Upper lobe of right lung (tissue), 1 donor: ENCODE measurements around the gene SAPCD2. TPM values are rescaled to one million over a fixed set of nuclear protein-coding genes. Genes with fewer than 3 reads are reported as not detected.
"Not testable (repeated sequence)": the region's sequence is repeated elsewhere in the genome, so short reads cannot be mapped to it uniquely, and the experiment has no call there.

Experiments used
- ATAC-seq: fragments of 200-7000 bp; cut with Tn5 transposase; one replicate; pipeline ENCODE4 v1.9.1; 2020; ENCODE audit warnings: mild to moderate bottlenecking, moderate library complexity
- DNase-seq: peaks from one replicate; pipeline ENCODE4 v3.0.0-alpha.2; 2020
- H3K27ac ChIP-seq: fragments of 200-600 bp; one replicate; pipeline ENCODE4 v1.8.0; 2022
- H3K27me3 ChIP-seq: fragments of 200-600 bp; one replicate; pipeline ENCODE4 v1.8.0; 2022; ENCODE audit warnings: mild to moderate bottlenecking
- H3K36me3 ChIP-seq: fragments of 200-600 bp; one replicate; pipeline ENCODE4 v1.8.0; 2022
- H3K4me1 ChIP-seq: fragments of 200-600 bp; one replicate; pipeline ENCODE4 v1.8.0; 2022
- H3K4me3 ChIP-seq: fragments of 200-600 bp; one replicate; pipeline ENCODE4 v1.8.0; 2022; ENCODE audit warnings: mild to moderate bottlenecking
- H3K9me3 ChIP-seq: fragments of 200-600 bp; one replicate; pipeline ENCODE4 v1.8.0; 2022
- intact Hi-C: fragments of 100-400 bp; cut with DNase I; formaldehyde crosslinking; loops from one replicate; pipeline ENCODE4 v1.11.0; 2022
- total RNA-seq: library from RNA; stranded (reverse); fragmentation: NEBNext Ultra II Directional; extraction: Animal tissue kit (Norgen Biotek cat#: 25700); gene quantifications from one replicate; pipeline ENCODE4 v1.2.1, GENCODE V29; 2021
- TF ChIP-seq, protein P1 (sequence below): fragments of 200-600 bp; IDR thresholded peaks from one replicate; pipeline ENCODE4 v1.8.0; 2022; ENCODE audit warnings: antibody characterized with exemption
- donor health status: DM: no; HTN: yes; CAD: no; lungs with severe emphysema.

The SAPCD2 gene
- total RNA-seq, 1 donor from 2014 or later, result 0.84 TPM

DNA sequence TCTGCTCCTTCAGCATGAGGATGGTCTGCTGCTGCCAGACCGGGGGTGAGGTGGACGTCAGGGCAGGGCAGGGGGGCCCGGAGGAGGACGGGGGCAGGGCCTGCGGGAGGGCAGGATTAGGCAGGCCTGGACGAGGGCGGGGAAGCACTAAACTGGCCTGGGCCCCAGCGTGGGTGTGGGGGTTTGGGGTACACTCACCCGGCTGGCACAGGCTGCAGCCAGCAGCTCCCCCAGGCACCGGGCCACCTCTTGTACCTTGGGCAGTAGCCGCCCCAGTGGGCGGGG lies 5.5 kb downstream of the SAPCD2 start:
- TF ChIP-seq, protein P1, sequence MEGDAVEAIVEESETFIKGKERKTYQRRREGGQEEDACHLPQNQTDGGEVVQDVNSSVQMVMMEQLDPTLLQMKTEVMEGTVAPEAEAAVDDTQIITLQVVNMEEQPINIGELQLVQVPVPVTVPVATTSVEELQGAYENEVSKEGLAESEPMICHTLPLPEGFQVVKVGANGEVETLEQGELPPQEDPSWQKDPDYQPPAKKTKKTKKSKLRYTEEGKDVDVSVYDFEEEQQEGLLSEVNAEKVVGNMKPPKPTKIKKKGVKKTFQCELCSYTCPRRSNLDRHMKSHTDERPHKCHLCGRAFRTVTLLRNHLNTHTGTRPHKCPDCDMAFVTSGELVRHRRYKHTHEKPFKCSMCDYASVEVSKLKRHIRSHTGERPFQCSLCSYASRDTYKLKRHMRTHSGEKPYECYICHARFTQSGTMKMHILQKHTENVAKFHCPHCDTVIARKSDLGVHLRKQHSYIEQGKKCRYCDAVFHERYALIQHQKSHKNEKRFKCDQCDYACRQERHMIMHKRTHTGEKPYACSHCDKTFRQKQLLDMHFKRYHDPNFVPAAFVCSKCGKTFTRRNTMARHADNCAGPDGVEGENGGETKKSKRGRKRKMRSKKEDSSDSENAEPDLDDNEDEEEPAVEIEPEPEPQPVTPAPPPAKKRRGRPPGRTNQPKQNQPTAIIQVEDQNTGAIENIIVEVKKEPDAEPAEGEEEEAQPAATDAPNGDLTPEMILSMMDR, result no peak
- no peak overlapping the region for H3K27ac ChIP-seq
- intact Hi-C loops, result no loop called here
- H3K4me3 ChIP-seq, result no peak overlapping the region
- H3K27me3 ChIP-seq, result peaks cover 9% of the 10 kb centered on the region
- no peaks in the 10 kb centered on the region for H3K4me1 ChIP-seq
- H3K36me3 ChIP-seq, result no peaks in the 10 kb centered on the region
- H3K9me3 ChIP-seq, result no peaks in the 10 kb centered on the region
- ATAC-seq (no peak), DNase-seq (no peak)

DNA sequence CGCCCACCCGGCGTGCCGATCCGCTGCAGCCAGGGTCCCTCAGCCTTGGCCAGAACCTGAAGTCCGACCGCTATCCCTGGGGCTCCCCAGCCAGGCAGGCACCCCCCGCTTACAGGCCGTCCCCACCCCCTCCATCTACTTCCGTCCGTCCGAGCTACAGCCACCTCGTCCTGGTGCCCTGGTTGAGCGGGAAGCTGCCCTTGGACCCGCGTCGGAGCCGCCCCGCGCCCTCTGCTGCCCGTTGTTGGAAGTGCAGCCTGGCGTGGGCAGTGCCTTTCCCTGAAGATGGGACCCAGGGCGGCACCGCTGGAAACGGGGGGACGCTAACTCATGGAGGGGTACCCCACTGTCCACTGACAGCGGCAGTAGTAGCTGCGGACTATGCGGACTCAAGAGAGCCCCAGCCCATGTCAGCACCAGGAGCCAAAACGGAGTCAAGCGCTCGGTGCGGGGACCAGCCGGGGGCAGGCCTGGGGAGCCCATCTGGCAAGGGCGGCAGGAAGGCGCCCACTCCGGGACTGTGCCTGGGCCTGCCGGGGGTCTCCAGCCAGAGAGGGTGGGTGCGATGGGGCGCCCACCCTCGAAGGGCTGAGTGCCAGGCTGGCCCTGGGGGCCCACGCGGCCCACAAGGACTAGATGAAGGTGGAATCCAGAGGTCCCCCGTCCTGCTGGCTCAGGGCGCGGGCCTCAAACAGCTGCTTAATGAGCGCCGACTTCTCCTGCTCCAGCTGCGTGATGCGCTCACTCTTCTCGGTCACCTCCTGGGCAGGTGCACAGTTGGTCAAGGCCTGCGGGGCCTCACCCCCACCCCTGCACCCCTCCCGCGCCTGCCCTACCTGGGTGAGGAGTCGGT lies 6.1 kb downstream of the SAPCD2 start:
- peaks cover 5% of the 10 kb centered on the region for H3K27me3 ChIP-seq
- H3K4me1 ChIP-seq, result no peaks in the 10 kb centered on the region
- DNase-seq (peak; percentile 87), ATAC-seq (peak; percentile 84)
- intact Hi-C loops, result no loop called here
- TF ChIP-seq, protein P1, result peak; percentile 97
- no peaks in the 10 kb centered on the region for H3K9me3 ChIP-seq
- H3K4me3 ChIP-seq, result no peak overlapping the region
- H3K27ac ChIP-seq, result no peak overlapping the region
- no peaks in the 10 kb centered on the region for H3K36me3 ChIP-seq

DNA sequence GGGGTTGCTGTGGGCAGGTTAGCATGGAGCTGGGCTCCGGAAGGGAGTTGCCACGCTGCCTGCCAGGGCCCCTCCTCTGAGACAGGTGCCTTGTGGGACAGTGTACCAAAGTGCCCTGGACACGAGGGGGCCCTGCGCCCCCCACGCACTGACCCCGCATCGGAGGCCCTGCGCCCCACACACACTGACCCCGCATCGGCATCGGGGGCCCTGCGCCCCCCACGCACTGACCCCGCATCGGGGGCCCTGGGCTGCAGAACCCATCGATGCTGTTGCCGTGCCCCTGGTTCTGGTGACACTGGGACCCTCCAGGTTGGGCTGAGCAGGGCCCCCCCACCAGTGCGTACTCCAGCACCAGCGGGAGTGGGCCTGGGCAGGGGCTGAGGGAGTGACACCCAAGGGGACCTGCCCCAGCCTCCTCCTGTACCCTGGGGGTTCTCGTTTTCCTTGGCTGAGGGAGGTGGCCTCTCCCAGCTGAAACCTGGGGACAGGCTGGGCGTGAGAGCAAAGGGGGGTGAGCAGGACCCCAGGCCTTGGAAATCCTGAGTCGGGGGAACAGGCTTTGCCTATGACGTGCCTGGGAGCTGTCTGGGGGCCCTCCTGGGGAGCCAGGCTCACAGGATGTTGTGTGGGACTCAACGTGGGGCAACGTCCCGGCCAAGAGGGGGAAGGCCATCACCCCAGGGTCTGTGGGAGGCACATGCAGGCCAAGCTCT lies 6.9 kb downstream of the SAPCD2 start:
- intact Hi-C loops, result no loop called here
- TF ChIP-seq, protein P1, result no peak
- DNase-seq, result no peak

GRCh38 chr9:137062798-137063197 lies 7.6 kb downstream of the SAPCD2 start:
- H3K27ac ChIP-seq, H3K4me3 ChIP-seq, H3K27me3 ChIP-seq, H3K4me1 ChIP-seq, H3K36me3 ChIP-seq, H3K9me3 ChIP-seq, DNase-seq, ATAC-seq, intact Hi-C loops: not testable (repeated sequence)

More for the DNA sequence above, 6.9 kb downstream of the SAPCD2 start:
- Histone ChIP-seq H3K4me1 (no peaks in the 10 kb centered on the region), H3K4me3 (no peak overlapping the region), H3K9me3 (no peaks in the 10 kb centered on the region), H3K27ac (no peak overlapping the region), H3K36me3 (no peaks in the 10 kb centered on the region), H3K27me3 (no peaks in the 10 kb centered on the region)
- ATAC-seq, result no peak

- Histone ChIP-seq H3K4me1 (no peaks in the 10 kb centered on the region), H3K4me3 (no peak overlapping the region), H3K9me3 (no peaks in the 10 kb centered on the region), H3K27ac (no peak overlapping the region), H3K27me3 (no peaks in the 10 kb centered on the region), H3K36me3 (no peaks in the 10 kb centered on the region)
- intact Hi-C loops, result no loop called here
- TF ChIP-seq, protein P1, result no peak
- ATAC-seq (no peak), DNase-seq (no peak)
Measured at GRCh38 chr9:137062384-137062783, 8.0 kb downstream of the SAPCD2 start.

DNA sequence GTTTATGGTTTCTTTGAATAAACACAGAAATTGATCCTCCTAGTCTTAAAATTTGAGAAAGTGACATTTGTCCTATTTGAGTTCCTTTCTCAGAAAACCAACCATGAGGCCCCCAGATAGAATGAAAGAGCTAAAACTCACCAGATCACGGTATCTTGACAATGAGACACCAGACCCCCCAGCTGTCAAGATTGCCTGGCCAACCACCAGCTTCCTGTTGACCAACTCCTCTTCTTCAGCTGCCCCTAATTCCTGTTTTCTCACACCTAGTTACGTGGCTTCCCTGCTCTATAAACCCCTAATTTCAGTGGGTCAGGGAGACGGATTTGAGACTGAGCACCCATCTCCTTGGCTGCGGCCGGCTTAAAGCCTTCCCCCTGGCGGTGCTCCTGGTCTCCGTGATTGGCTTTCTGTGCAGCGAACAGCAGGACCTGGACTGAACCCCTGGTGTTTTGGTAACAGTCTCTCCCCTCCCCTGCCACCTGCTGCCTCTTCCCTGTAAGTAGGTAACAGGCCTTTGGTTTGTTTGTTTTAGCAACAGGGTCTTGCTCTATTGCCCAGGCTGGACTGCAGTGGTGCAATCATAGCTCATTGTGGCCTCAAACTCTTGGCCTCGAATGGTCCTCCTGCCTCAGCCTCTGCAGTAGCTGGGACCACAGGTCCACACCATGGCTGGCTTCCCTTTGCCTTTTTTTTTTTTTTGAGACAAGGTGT lies 11.7 kb downstream of the SAPCD2 start:
- TF ChIP-seq, protein P1, result no peak
- Histone ChIP-seq H3K27ac (no peak overlapping the region), H3K9me3 (no peaks in the 10 kb centered on the region), H3K4me3 (no peak overlapping the region), H3K4me1 (peaks cover 15% of the 10 kb centered on the region), H3K36me3 (no peaks in the 10 kb centered on the region), H3K27me3 (peaks cover 4% of the 10 kb centered on the region)
- DNase-seq, result no peak
- intact Hi-C loops, result no loop called here
- no peak for ATAC-seq
